22Rv1 (cell line): ENCODE measurements around the gene ASAH2.

Experiments
- CTCF ChIP-seq: fragments of 450-650 bp; IDR thresholded peaks from 2 replicates; pipeline ENCODE4 v1.5.1; 2017; ENCODE audit warnings: mild to moderate bottlenecking
- ZFX ChIP-seq: fragments of 450-650 bp; IDR thresholded peaks from 2 replicates; pipeline ENCODE4 v1.6.1; 2017; ENCODE audit warnings: antibody characterized with exemption, borderline replicate concordance

- TF ChIP-seq CTCF (no peak), ZFX (no peak)
Observed at GRCh38 chr10:50280049-50280841, 28.9 kb upstream of the ASAH2 start.
